Mucosa of descending colon (tissue), 3 donors: Measurements from ENCODE around the gene CXCL1. TPM values are rescaled to one million over a fixed set of nuclear protein-coding genes. Genes with fewer than 3 reads are reported as not detected.
A peak's percentile ranks its signal among the peaks of the same experiment; 100 is the strongest.

Experiments used
- ATAC-seq: fragments of 200-7000 bp; cut with Tn5 transposase; one replicate; pipeline ENCODE4 v1.9.1; 2020; ENCODE audit warnings: mild to moderate bottlenecking, moderate library complexity
- DNase-seq, 3 donors: peaks; one replicate each; pipeline ENCODE4 v3.0.0-alpha.2; 2020
- H3K36me3 ChIP-seq: fragments of 200-600 bp; one replicate; pipeline ENCODE4 v1.8.0; 2021; ENCODE audit warnings: low read depth, mild to moderate bottlenecking
- H3K4me1 ChIP-seq: fragments of 200-600 bp; one replicate; pipeline ENCODE4 v1.8.0; 2021; ENCODE audit warnings: low read depth, mild to moderate bottlenecking
- H3K4me3 ChIP-seq: fragments of 200-600 bp; one replicate; pipeline ENCODE4 v1.8.0; 2021; ENCODE audit warnings: mild to moderate bottlenecking
- H3K9me3 ChIP-seq: fragments of 200-600 bp; one replicate; pipeline ENCODE4 v1.8.0; 2021; ENCODE audit warnings: mild to moderate bottlenecking
- CTCF ChIP-seq: fragments of 200-600 bp; IDR thresholded peaks from one replicate; pipeline ENCODE4 v1.8.0; 2022; ENCODE audit warnings: antibody characterized with exemption, mild to moderate bottlenecking
- intact Hi-C, 2 donors: fragments of 100-400 bp; cut with DNase I in 1 of 2; cut with micrococcal nuclease in 1 of 2; formaldehyde crosslinking; loops; one replicate each; pipeline versions ENCODE4 v1.11.0 to v1.11.1; 2022; cut with DNase I, micrococcal nuclease
- total RNA-seq, 3 donors: library from RNA; stranded (reverse); fragmentation: NEBNext Ultra II Directional in 2 of 3; extraction: Animal tissue kit (Norgen Biotek cat#: 25700) in 2 of 3; gene quantifications; one replicate each; pipeline versions ENCODE4 v1.2.1 to v1.2.4, GENCODE V29; 2021 to 2023
- donor health status: DM: no; HTN: no; CAD: no; lungs with moderate emphysema.
- donor health status: DM: no; HTN: no; CAD: no.
- donor health status: DM: no; HTN: yes; CAD: no.

The CXCL1 gene
- total RNA-seq, 3 donors from 2014 or later: 3.0 to 21.7 (median 3.2) TPM

DNA sequence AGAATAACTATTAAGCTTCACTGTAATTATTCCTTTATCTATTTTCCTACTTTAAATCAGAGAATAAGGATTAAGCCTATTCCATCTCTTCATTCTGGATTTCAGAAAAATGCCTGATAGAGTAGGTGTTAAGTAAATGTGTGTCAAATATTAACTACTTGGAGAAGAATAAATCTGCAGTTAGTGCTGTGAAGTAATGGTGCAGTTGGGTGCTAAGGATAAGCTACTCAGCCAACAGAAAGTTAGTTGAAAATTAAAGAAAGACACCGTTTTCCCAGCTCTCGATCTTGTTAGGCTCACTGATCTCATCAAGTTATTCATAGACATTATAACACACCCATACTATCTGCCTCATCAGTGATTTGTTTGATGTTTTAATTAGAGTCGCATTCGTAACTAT, 9.0 kb upstream of the CXCL1 start:
- Histone ChIP-seq H3K9me3 (no peaks in the 10 kb centered on the region), H3K36me3 (no peaks in the 10 kb centered on the region), H3K4me3 (no peak overlapping the region), H3K4me1 (no peaks in the 10 kb centered on the region)
- DNase-seq: no peak
- no peak for ATAC-seq
- TF ChIP-seq CTCF: no peak
- intact Hi-C loops: loop anchor here in 1 of 2 donors (10.0 kb wide), 1 partner anchor 175 kb away; the partner anchor contains the start of gene CXCL3

DNA sequence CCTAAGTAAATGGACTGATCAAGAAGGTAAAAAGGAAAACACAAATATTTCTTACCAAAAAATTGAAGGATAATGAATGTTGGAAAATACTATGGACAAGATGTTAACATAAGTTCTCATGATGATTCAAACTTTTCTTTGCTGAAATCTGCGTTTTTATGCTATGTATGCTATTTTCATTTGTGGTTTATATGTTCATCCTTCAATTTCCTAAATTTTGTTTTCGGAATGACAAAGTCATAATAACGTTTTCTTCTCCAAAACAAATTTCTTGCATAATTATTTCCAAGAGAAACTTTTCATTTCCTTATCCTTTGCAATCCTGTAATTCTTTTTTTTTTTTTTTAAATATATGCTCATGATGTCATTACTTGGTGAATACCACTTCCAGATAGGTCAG, 8.3 kb upstream of the CXCL1 start:
- DNase-seq: no peak
- intact Hi-C loops: loop anchor here in 1 of 2 donors (10.0 kb wide), 1 partner anchor 174 kb away; the partner anchor contains the start of gene CXCL3
- no peak overlapping the region for H3K4me3 ChIP-seq
- ATAC-seq: no peak
- no peak for TF ChIP-seq CTCF
- no peaks in the 10 kb centered on the region for H3K36me3 ChIP-seq
- no peaks in the 10 kb centered on the region for H3K9me3 ChIP-seq
- H3K4me1 ChIP-seq: no peaks in the 10 kb centered on the region

- intact Hi-C loops: loop anchor here in 1 of 2 donors (10.0 kb wide), 1 partner anchor 172 kb away; the partner anchor contains the start of gene CXCL3
- DNase-seq: no peak
- Histone ChIP-seq H3K9me3 (no peaks in the 10 kb centered on the region), H3K4me1 (no peaks in the 10 kb centered on the region), H3K4me3 (no peak overlapping the region), H3K36me3 (no peaks in the 10 kb centered on the region)
- TF ChIP-seq CTCF: no peak
- no peak for ATAC-seq
Measured at GRCh38 chr4:73862322-73862721, 6.9 kb upstream of the CXCL1 start.

GRCh38 chr4:73864365-73864764, 4.8 kb upstream of the CXCL1 start:
- DNase-seq (peak in 1 of 3 donors; percentile 38), ATAC-seq (peak; percentile 25)
- TF ChIP-seq CTCF: no peak
- Histone ChIP-seq H3K4me1 (no peaks in the 10 kb centered on the region), H3K9me3 (no peaks in the 10 kb centered on the region), H3K4me3 (no peak overlapping the region), H3K36me3 (no peaks in the 10 kb centered on the region)
- intact Hi-C loops: loop anchor here in 1 of 2 donors (10.0 kb wide), 1 partner anchor 170 kb away; the partner anchor contains the start of gene CXCL3

GRCh38 chr4:73864961-73865360, 4.2 kb upstream of the CXCL1 start:
- no peak for ATAC-seq
- no peak overlapping the region for H3K4me3 ChIP-seq
- no peaks in the 10 kb centered on the region for H3K4me1 ChIP-seq
- intact Hi-C loops: loop anchor here in 1 of 2 donors (10.0 kb wide), 1 partner anchor 170 kb away; the partner anchor contains the start of gene CXCL3
- no peaks in the 10 kb centered on the region for H3K36me3 ChIP-seq
- no peaks in the 10 kb centered on the region for H3K9me3 ChIP-seq
- no peak for DNase-seq
- no peak for TF ChIP-seq CTCF
